Motor neuron (in vitro differentiated cells): ENCODE data around the gene C1QB. TPM values are rescaled to one million over a fixed set of nuclear protein-coding genes. Genes with fewer than 3 reads are reported as not detected.
A peak's percentile ranks its signal among the peaks of the same experiment; 100 is the strongest.

ENCODE experiments used
- ATAC-seq, 8 experiments: fragments of 200-7000 bp; cut with Tn5 transposase; replicated peaks in 6 of 8; 2 replicates each; pipeline ENCODE4 v1.8.0; 2021; ENCODE audit warnings: mild to moderate bottlenecking in 8 of 8, moderate library complexity in 8 of 8
- H3K27ac ChIP-seq, 2 donors: fragments of 250-450 bp; sonication (Bioruptor Pico); 2 replicates each; pipeline ENCODE4 v1.9.0; 2021; ENCODE audit warnings: antibody characterized with exemption in 2 of 2, mild to moderate bottlenecking in 2 of 2, moderate library complexity in 1 of 2
- H3K4me1 ChIP-seq, 2 donors: fragments of 250-450 bp; sonication (Bioruptor Pico); replicated peaks in 1 of 2; 2 replicates each; pipeline ENCODE4 v1.6.1; 2021; ENCODE audit warnings: antibody characterized with exemption in 2 of 2, mild to moderate bottlenecking in 2 of 2, moderate library complexity in 1 of 2
- H3K4me3 ChIP-seq, 5 donors: fragments of 250-450 bp; sonication (Bioruptor Pico); 2 replicates each; pipeline ENCODE4 v1.9.0; 2021; ENCODE audit warnings: antibody characterized with exemption in 5 of 5, mild to moderate bottlenecking in 5 of 5, moderate library complexity in 4 of 5
- WGBS, 10 experiments: fragments of 450-650 bp; shearing (Covaris generic); methylation state at CpG; one replicate each; pipeline ENCODE4 v1.0.0; 2022; 5-methylcytosine and 5-hydroxymethylcytosine counted together
- in situ Hi-C, 9 experiments: fragments of 400-800 bp; cut with MboI; loops; one replicate each; pipeline ENCODE4 v1.15.0; 2021; ENCODE audit warnings: low sequenced_read_pairs in 9 of 9, low pct_unique_long_range_greater_than_20kb in 2 of 9; ENCODE audit not compliant: unreplicated experiment in 9 of 9
- total RNA-seq, 8 experiments: library from RNA; unstranded; fragments of 300-600 nt; gene quantifications; 2 replicates each; pipeline versions ENCODE4 v1.2.3 to v1.2.4, GENCODE V29; 2022

C1QB gene
- total RNA-seq, 8 experiments from 2014 or later, result 0.38 to 0.61 TPM; not detected in 6

- Histone ChIP-seq H3K4me1 (peaks cover 19 to 23% of the 10 kb centered on the region in 2 donors), H3K4me3 (no peak overlapping the region), H3K27ac (no peak overlapping the region)
- 20 to 81% (median 63%) methylated on average over 1 to 3 of the region's 3 CpGs; no CpG with 5 or more reads in 4 of the 10 experiments for WGBS, 10 experiments
- in situ Hi-C loops, result loop anchor here in 2 of 9 experiments (25.0 kb wide), 2 partner anchors 128 to 178 kb away; no protein-coding TSS in a partner anchor
- ATAC-seq, result no peak
Measured at GRCh38 chr1:22709227-22709626, 56.2 kb downstream of the C1QB start.

GRCh38 chr1:22709891-22710700 is 57.1 kb downstream of the C1QB start:
- Histone ChIP-seq H3K27ac (peak overlapping the region; percentile 100), H3K4me3 (peak overlapping the region; percentile 72 to 97 (median 77)), H3K4me1 (peaks cover 19 to 23% of the 10 kb centered on the region in 2 donors)
- ATAC-seq, result peak; percentile 70 to 81 (median 72)
- WGBS, 10 experiments, result 0 to 33% (median 10%) methylated on average over 1 to 12 of the region's 50 CpGs; no CpG with 5 or more reads in 6 of the 10 experiments
- in situ Hi-C loops, result loop anchor here in 2 of 9 experiments (25.0 kb wide), 2 partner anchors 127 to 177 kb away; no protein-coding TSS in a partner anchor

GRCh38 chr1:22710701-22711049 is 57.6 kb downstream of the C1QB start, which contains the start of gene EPHB2:
TSS of gene EPHB2 (plus strand) at chr1:22710839. CDS start at chr1:22710983, 144 bp downstream.
- H3K27ac ChIP-seq, result peak within 1 kb of the TSS; percentile 100
- in situ Hi-C loops, result loop anchor here in 2 of 9 experiments (25.0 kb wide), 2 partner anchors 127 to 177 kb away; no protein-coding TSS in a partner anchor
- H3K4me3 ChIP-seq, result peak within 1 kb of the TSS; percentile 72 to 97 (median 77)
- ATAC-seq, result peak; percentile 80 to 88 (median 83)
- H3K4me1 ChIP-seq, result peaks cover 19 to 23% of the 10 kb centered on the region in 2 donors
- no CpG with 5 or more reads among the region's 55 CpGs for WGBS, 10 experiments

- peak overlapping the region; percentile 72 to 97 (median 77) for H3K4me3 ChIP-seq
- in situ Hi-C loops, result loop anchor here in 2 of 9 experiments (25.0 kb wide), 2 partner anchors 126 to 176 kb away; no protein-coding TSS in a partner anchor
- peaks cover 19 to 25% of the 10 kb centered on the region in 2 donors for H3K4me1 ChIP-seq
- peak; percentile 19 to 68 (median 49) for ATAC-seq
- 0% methylated on average over 9 of the region's 60 CpGs; no CpG with 5 or more reads in 9 of the 10 experiments for WGBS, 10 experiments
- H3K27ac ChIP-seq, result peak overlapping the region; percentile 100
Measured at GRCh38 chr1:22711071-22711470, 58.0 kb downstream of the C1QB start.

Other genes starting within 250 kb of the C1QB start
- 10 to 100 TPM in 6 of 8 experiments, 1 to 10 TPM in 2; 7.5 to 19.5 (median 12.1) TPM for gene ZBTB40, start 201.4 kb upstream of the C1QB start, total RNA-seq
- 10 to 100 TPM in 1 of 8 experiments, 1 to 10 TPM in 3, under 1 TPM in 3, not detected in 1; 0.28 to 15.0 (median 1.6) TPM for gene EPHA8, start 89.7 kb upstream of the C1QB start, total RNA-seq
- gene C1QA, start 16.6 kb upstream of the C1QB start, total RNA-seq, result under 1 TPM in 2 of 8 experiments, not detected in 6; 0.43 to 0.52 TPM
- under 1 TPM in 3 of 8 experiments, not detected in 5; 0.27 to 0.71 (median 0.42) TPM for gene C1QC, start 9.6 kb upstream of the C1QB start, total RNA-seq
- gene EPHB2, start 57.6 kb downstream of the C1QB start, total RNA-seq, result 10 to 100 TPM in 5 of 8 experiments, under 1 TPM in 3; 0.42 to 64.1 (median 41.8) TPM